Stomach (tissue), 9 donors: ENCODE data around the gene HMMR. TPM values are rescaled to one million over a fixed set of nuclear protein-coding genes. Genes with fewer than 3 reads are reported as not detected.
"Not testable (repeated sequence)": the region's sequence is repeated elsewhere in the genome, so short reads cannot be mapped to it uniquely, and the experiment has no call there.

Experiments
- DNase-seq, 2 donors: peaks; one replicate each; pipeline versions ENCODE4 v3.0.0 to v3.0.0-alpha.2; 2013 to 2019
- H3K27ac ChIP-seq, 5 donors: fragments of 200-600 bp in 4 of 5; sonication (generic) in 4 of 5; one replicate each; pipeline ENCODE4 v1.5.1; 2013 to 2019; ENCODE audit warnings: mild to moderate bottlenecking in 1 of 5, moderate library complexity in 1 of 5
- H3K27me3 ChIP-seq, 3 donors: fragments of 200-600 bp; sonication (generic); one replicate each; pipeline ENCODE4 v1.5.1; 2017 to 2019; ENCODE audit warnings: mixed run types in 1 of 3
- H3K36me3 ChIP-seq, 4 donors: fragments of 200-600 bp; sonication (generic); 1 replicate in 3 of 4; 2 replicates in 1 of 4; pipeline ENCODE4 v1.5.1; 2016 to 2019
- H3K4me1 ChIP-seq, 4 donors: fragments of 200-600 bp; sonication (generic); one replicate each; pipeline ENCODE4 v1.5.1; 2016 to 2019
- H3K4me3 ChIP-seq, 4 donors: fragments of 200-600 bp; sonication (generic) in 3 of 4; one replicate each; pipeline ENCODE4 v1.5.1; 2016 to 2019; ENCODE audit warnings: mild to moderate bottlenecking in 1 of 4
- H3K9me3 ChIP-seq, 4 donors: fragments of 200-600 bp; sonication (generic); one replicate each; pipeline ENCODE4 v1.5.1; 2016 to 2019
- CTCF ChIP-seq, 7 experiments: fragments of 450-650 bp in 4 of 7; fragments of 200-600 bp in 3 of 7; sonication (generic) in 3 of 7; IDR thresholded peaks; one replicate each; pipeline ENCODE4 v1.5.1; 2016 to 2019; ENCODE audit warnings: antibody characterized with exemption in 7 of 7, control low read depth in 2 of 7, mild to moderate bottlenecking in 1 of 7
- EP300 ChIP-seq: sonication (generic); formaldehyde crosslinking; IDR thresholded peaks from one replicate; pipeline ENCODE4 v1.6.1; 2017; ENCODE audit warnings: antibody characterized with exemption
- POLR2A ChIP-seq, 4 donors: fragments of 450-650 bp; IDR thresholded peaks; one replicate each; pipeline ENCODE4 v1.6.1; 2016; ENCODE audit warnings: antibody characterized with exemption in 4 of 4, control low read depth in 2 of 4, mild to moderate bottlenecking in 1 of 4, moderate library complexity in 1 of 4
- POLR2AphosphoS5 ChIP-seq, 3 donors: sonication (generic); formaldehyde crosslinking; IDR thresholded peaks; one replicate each; pipeline ENCODE4 v1.6.1; 2016; ENCODE audit warnings: antibody characterized with exemption in 3 of 3
- WGBS, 5 donors: extraction: QIAGEN DNeasy Blood & Tissue Kit in 3 of 5; methylation state at CpG; one replicate each; pipeline versions ENCODE4 v1.1.5 to v1.1.7; 2013 to 2018; 5-methylcytosine and 5-hydroxymethylcytosine counted together
- intact Hi-C: fragments of 100-400 bp; cut with DNase I; formaldehyde crosslinking; loops from one replicate; pipeline ENCODE4 v1.15.1; 2023; ENCODE audit warnings: low total_unique reads
- polyA plus RNA-seq, 3 donors: library from polyadenylated mRNA; stranded (reverse); fragments of 200-250 nt; gene quantifications; one replicate each; pipeline ENCODE4 v1.2.3, GENCODE V29; 2013
- total RNA-seq, 5 donors: library from RNA; depleted of rRNA; stranded (reverse); fragments of >200 nt; gene quantifications; one replicate each; pipeline versions ENCODE4 v1.1.0 to v1.2.3, GENCODE V29; 2014 to 2016
- donor health status: healthy with polysubstance abuse.
- donor health status: Bipolar disorder and iron deficiency.
- donor health status: healthy.

The HMMR gene
- total and polyA plus RNA-seq, 8 donors: 0.15 to 37.5 (median 3.3) TPM

- no peaks in the 10 kb centered on the region for H3K9me3 ChIP-seq
- no peak for DNase-seq
- no peak for TF ChIP-seq EP300
- intact Hi-C loops: no loop called here
- H3K27ac ChIP-seq: no peak overlapping the region
- H3K27me3 ChIP-seq: no peaks in the 10 kb centered on the region
- H3K4me1 ChIP-seq: no peaks in the 10 kb centered on the region
- WGBS, 5 donors: 91 to 98% (median 96%) methylated on average over 8 of the region's 8 CpGs
- no peak overlapping the region for H3K4me3 ChIP-seq
- H3K36me3 ChIP-seq: peaks cover 14 to 86% (median 84%) of the 10 kb centered on the region in 4 donors
Measured at GRCh38 chr5:163451489-163451888, 8.9 kb upstream of the HMMR start.

GRCh38 chr5:163453705-163454104 is 6.7 kb upstream of the HMMR start:
- Histone ChIP-seq H3K27ac (no peak overlapping the region), H3K4me1 (peaks cover 7 to 14% (median 10%) of the 10 kb centered on the region in 4 donors), H3K36me3 (peaks cover 3 to 65% (median 64%) of the 10 kb centered on the region in 4 donors), H3K4me3 (no peak overlapping the region), H3K9me3 (no peaks in the 10 kb centered on the region), H3K27me3 (no peaks in the 10 kb centered on the region)
- TF ChIP-seq CTCF (IDR thresholded peaks at IDR 0.05) (no peak), POLR2AphosphoS5 (IDR thresholded peaks at IDR 0.05) (no peak), EP300 (no peak), POLR2A (IDR thresholded peaks at IDR 0.05) (no peak)
- intact Hi-C loops: no loop called here
- no peak for DNase-seq
- 66 to 80% (median 77%) methylated on average over 1 of the region's 1 CpG for WGBS, 5 donors

GRCh38 chr5:163455406-163455805 is 5.0 kb upstream of the HMMR start:
- H3K4me3 ChIP-seq, H3K27ac ChIP-seq, intact Hi-C loops, H3K27me3 ChIP-seq, H3K9me3 ChIP-seq, DNase-seq: not testable (repeated sequence)
- H3K36me3 ChIP-seq: peaks cover 0 to 55% (median 49%) of the 10 kb centered on the region in 4 donors
- WGBS, 5 donors: 94 to 98% (median 95%) methylated on average over 17 of the region's 17 CpGs
- peaks cover 13 to 21% (median 16%) of the 10 kb centered on the region in 4 donors for H3K4me1 ChIP-seq

GRCh38 chr5:163456029-163456589 is 4.3 kb upstream of the HMMR start:
- intact Hi-C loops: no loop called here
- H3K27me3 ChIP-seq: no peaks in the 10 kb centered on the region

GRCh38 chr5:163456840-163457239 is 3.6 kb upstream of the HMMR start:
- TF ChIP-seq CTCF (IDR thresholded peaks at IDR 0.05): no peak
- no peak for TF ChIP-seq POLR2AphosphoS5 (IDR thresholded peaks at IDR 0.05)
- no peak for TF ChIP-seq POLR2A (IDR thresholded peaks at IDR 0.05)
- no peak for TF ChIP-seq EP300
- Histone ChIP-seq H3K9me3 (no peaks in the 10 kb centered on the region), H3K36me3 (peaks cover 0 to 41% (median 38%) of the 10 kb centered on the region in 4 donors), H3K4me1 (peaks cover 14 to 34% (median 29%) of the 10 kb centered on the region in 4 donors), H3K27me3 (no peaks in the 10 kb centered on the region), H3K4me3 (no peak overlapping the region), H3K27ac (no peak overlapping the region)
- intact Hi-C loops: no loop called here
- DNase-seq: no peak
- 93 to 97% (median 96%) methylated on average over 7 of the region's 7 CpGs for WGBS, 5 donors

More at GRCh38 chr5:163456029-163456589, 4.3 kb upstream of the HMMR start:
- H3K4me3 ChIP-seq: no peak overlapping the region
- peaks cover 13 to 27% (median 22%) of the 10 kb centered on the region in 4 donors for H3K4me1 ChIP-seq
- no peaks in the 10 kb centered on the region for H3K9me3 ChIP-seq
- no peak for DNase-seq
- peaks cover 0 to 48% (median 44%) of the 10 kb centered on the region in 4 donors for H3K36me3 ChIP-seq
- no peak overlapping the region for H3K27ac ChIP-seq
- WGBS, 5 donors: 87 to 95% (median 93%) methylated on average over 2 of the region's 2 CpGs
- no peak for TF ChIP-seq POLR2A (IDR thresholded peaks at IDR 0.05)
- TF ChIP-seq CTCF (IDR thresholded peaks at IDR 0.05): no peak
- TF ChIP-seq EP300: no peak
- TF ChIP-seq POLR2AphosphoS5 (IDR thresholded peaks at IDR 0.05): no peak
